HG03460 (cell line): ENCODE results near the gene NOSTRIN.
"Not testable (repeated sequence)": the region's sequence is repeated elsewhere in the genome, so short reads cannot be mapped to it uniquely, and the experiment has no call there.

Source experiments
- ATAC-seq: cut with Tn5 transposase; IDR thresholded peaks from one replicate; pipeline ENCODE4 v1.9.1; 2021; ENCODE audit not compliant: unreplicated experiment

NOSTRIN gene

DNA sequence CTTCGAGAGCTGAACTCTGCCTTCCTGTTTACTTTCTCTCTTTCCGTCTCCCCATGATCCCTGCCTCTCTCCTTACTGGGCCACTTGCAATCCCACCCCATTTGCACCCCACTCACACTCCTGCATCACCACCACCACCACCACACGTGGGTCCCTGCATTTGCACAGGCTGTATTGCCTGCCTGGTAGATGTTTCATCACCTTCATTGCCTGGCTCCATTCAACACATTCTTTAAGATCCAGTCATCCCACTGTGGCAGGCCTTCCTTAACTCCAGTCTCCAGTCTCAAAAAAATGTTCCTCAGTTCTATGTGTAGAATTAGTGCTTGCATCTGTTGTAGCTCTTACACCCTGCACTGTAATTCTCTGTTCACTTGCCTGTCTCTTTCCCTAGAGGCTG lies 13.9 kb downstream of the NOSTRIN start:
- no peak for ATAC-seq

DNA sequence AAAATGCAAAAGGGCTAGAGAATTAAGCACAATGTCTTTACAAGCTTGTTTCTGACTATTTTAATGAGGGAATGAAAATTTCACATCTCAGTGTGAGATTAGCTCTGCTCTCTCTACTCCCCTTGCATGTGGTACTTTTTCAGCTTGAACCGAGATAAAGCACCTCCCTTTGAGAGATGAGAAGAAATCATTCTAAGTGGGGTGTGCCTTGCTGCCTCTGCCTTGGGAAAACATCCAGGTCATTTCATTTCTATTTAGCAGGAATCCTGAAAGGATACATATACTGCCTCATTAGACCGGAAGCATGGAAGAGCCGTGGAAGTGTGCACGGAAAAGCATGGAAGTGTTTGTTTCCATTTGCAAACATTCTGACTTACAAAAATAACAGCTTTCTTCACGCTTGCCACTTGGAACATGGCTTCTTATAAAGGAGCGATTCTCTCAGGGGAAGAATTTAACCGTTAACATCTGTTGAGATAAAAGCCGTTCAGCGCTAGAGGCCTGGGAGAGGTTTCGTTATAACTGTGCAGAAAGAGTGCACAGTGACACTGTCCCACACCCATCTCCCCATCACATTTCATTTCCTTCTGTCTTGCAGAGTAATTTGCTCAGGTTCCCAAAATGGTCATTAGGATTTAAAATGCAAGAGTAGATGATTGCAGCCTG lies 16.7 kb downstream of the NOSTRIN start:
- ATAC-seq, result no peak

DNA sequence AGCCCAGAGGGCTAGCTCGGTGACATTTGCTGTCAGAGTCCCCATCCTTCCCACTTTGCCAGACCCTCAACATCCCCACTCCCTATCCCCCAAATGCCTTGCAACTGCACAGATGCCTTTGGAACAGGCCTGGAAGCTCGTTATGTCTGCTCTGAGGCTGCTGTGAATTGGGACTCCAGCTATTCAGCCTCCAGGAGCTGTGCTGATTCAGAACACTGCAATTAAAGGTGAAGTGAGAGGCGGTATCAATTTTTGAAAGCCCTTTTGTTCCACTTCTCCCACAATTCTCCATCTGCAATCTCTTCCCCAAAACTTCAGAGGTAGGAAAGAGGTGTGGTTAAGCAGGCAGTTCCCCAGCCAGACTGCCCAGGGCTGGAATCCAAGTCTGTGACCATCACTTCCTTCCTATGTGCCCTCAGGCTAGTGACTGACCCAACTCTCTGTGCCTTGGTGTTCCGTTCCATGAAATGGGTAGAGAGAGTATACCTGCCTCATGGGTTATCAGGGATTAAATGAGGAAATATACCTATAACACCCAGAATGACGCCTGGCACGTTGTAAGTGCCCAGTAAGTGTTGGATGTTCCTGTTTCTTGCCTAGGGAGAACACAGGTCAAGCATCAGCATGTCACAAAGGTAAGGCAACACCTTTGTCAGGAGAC lies 17.5 kb downstream of the NOSTRIN start:
- ATAC-seq, result no peak

DNA sequence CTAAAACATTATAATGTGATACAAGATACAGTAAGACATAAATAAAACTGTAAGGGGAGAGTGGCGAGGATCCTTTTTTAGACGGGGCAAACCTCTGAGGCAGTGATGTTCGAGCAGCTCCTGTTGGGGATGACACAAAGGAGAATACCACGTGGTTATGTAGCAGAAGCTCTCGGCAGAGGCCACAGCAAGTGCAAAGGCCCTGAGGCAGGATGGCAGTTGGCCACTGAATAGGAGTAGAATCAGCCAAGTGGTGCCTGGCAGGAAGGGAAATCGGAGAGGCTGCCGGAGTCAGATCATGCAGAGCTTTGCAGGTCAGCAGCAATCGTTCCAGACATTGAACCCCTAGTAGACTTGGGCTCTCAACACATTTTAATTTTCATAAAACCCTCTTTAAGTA lies 19.1 kb downstream of the NOSTRIN start:
- no peak for ATAC-seq

DNA sequence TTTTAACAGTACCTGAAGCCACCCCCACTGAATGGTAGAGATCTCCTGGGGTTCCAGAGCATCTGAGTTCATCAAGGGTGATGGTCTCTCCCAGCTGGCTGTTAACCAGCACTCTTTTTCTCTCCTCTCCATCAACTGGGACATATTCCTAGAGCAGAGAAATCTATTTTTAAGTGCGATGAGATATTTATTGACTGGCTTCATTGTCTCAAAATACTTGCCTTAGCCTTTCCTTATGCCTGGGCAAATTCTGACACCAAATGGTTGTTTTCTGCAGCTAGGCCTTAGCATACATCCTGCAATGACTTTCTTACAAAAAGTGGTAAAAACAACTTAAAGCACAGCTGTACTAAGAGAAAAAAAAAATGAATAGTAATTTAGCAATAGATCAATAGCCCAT lies 19.6 kb downstream of the NOSTRIN start:
- no peak for ATAC-seq

DNA sequence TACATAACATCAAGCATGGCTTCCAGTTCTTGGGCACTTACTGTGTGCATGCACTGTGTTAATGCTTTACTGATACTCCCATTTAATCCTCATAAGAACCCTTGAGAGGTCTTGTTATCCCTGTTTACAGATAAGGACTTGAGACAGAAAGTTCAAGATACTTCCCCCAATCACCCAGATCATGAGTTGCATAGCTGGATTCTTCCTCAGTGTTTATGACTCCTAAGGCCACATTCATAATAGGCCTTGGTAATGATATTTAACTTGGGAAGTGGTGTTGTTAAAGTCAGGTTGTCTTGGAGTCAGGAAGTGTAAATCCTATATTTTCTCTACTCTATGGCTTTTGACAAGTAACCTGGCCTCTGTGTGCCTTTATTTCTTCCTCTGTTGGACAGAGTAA lies 22.7 kb downstream of the NOSTRIN start:
- ATAC-seq, result no peak

DNA sequence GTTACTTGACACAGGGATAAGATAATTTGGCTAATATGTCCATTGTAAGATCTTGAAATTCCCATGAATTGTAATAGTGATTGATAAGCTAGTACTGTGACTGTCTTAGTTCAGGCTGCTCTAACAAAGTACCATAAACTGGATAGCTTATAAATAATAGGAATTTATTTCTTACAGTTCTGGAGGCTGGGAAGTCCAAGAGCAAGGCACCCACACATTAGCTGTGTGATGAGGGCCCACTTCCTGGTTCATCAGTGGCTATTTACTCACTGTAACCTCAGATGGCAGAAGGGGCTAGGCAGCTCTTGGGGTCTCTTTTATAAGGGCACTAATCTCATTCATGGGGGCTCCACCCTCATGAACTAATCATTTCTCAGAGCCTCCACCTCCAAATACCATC lies 28.5 kb downstream of the NOSTRIN start:
- ATAC-seq, result no peak

DNA sequence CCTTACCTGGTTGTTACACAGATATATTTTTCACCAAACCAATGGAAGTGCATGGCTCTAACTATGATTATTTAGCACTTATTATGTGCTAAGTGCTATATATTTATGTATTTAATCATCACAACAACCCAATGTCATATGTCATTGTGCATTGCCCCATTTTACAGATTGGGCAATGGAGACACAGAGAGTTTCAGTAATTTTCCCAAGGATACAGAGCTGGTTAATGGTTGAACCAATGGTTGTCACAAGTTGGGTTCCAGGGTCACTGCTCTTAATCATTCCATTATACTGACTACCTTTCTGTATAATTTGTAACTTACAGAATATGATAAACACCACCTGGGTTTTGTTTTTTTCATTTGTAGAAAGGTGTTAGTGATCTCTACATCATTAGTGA lies 29.2 kb downstream of the NOSTRIN start:
- ATAC-seq, result no peak

DNA sequence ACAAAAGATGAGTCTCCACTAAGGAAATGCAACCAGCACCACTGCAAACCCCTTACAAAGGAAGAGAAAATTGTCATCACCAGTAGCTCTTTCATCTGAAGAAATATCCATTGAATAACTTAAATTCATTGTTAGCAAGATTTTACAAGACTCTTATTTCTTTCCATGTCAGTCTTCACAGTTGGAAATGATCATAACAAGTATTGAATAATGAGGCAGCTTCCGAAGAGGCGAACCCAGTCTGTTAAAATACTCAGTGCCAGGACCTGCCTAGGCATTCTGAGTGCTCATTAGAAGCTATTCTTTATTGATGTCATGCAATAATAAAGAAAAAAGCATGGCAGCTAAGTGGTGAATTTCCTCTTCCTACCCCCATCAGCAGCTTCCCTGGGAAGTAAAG lies 33.5 kb downstream of the NOSTRIN start:
- ATAC-seq, result no peak

DNA sequence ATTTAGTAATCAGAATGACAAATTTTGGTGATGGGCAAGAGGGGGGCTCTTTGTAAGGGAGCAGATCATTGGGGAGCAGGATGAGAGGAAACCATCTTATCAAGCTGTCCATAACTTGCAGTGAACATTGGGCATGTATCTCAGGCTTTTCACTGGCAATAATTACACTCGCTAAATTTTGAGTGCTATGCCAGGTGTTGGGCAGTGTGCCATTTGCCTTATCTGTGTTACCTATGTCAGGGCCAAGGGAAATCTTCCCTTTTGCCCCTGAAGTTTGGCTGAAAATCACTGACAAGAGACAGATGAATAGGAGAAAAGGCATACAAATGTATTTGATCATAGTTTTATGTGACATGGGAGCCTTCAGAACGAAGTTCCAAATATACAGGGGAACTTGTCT lies 39.0 kb downstream of the NOSTRIN start:
- no peak for ATAC-seq

DNA sequence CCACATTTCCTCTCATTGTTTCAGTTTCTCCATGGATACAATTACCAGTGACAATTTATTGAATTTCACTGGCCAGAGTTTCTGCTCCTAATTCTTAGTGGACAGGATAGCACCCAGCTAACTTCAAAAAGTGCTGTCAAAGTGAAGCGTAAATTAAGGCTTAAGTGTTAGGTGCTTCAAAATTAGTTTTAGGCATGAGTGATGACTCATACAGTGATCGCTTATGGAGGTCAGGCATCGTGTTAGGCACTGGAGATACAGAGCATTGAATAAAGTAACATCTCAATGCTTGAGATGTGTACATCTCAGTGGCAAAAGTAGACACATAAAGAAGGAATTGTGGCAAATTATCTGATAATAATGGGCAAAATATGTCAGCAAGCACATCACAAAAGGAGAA lies 40.8 kb downstream of the NOSTRIN start:
- no peak for ATAC-seq

DNA sequence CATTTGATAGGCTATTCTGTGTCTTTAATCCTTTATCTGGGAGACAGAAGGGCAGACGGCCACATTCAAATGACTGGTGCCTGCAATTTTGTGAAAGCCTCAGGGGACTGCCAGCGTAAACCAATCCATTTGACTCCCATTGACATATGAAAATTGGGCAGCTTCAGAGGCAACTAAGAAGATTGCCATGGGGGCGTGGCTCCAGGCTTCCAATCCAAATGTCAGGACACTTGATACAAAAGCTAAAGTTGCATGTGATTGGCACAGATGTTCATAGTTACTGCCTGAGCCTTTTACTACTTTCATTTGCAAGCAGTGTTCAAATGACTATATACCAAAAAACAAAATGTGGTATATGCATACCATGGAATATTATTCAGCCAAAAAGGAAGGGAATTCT lies 45.8 kb downstream of the NOSTRIN start:
- ATAC-seq, result no peak

DNA sequence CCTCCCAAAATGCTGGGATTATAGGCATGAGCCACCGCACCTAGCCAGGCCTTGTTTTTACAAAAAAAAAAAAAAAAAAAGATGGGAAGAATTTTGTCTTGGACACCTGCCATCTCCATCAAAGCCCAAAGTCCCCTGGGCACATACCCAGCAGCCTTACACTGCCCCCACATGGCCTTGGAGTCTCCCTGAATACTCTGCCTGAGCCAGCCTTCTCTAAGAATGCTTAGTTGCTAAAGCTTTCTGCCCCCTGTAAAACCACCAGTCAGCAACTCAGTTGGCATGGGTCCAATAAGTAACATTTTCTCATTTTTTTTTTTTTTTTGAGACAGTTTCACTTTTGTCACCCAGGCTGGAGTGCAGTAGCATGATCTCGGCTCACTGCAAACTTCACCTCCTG lies 47.2 kb downstream of the NOSTRIN start:
- no peak for ATAC-seq

DNA sequence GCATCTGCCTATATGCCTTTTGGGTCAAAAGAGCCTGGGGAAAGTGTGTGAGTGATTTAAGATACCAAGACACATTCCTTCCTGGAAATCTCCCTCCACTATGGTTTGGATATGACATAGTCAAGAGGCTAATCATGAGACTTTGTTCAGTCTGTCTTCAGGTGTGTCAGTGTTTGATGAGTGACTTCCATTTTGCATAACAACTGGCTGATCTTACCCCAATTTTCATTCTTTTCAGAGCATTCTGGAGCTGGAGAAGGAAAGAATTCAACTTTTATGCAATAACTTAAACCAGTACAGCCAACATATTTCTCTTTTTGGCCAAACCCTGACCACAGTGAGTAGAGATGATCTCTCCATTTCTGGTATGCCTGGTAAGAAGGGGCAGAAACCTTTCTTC lies 48.4 kb downstream of the NOSTRIN start:
- ATAC-seq, result no peak

DNA sequence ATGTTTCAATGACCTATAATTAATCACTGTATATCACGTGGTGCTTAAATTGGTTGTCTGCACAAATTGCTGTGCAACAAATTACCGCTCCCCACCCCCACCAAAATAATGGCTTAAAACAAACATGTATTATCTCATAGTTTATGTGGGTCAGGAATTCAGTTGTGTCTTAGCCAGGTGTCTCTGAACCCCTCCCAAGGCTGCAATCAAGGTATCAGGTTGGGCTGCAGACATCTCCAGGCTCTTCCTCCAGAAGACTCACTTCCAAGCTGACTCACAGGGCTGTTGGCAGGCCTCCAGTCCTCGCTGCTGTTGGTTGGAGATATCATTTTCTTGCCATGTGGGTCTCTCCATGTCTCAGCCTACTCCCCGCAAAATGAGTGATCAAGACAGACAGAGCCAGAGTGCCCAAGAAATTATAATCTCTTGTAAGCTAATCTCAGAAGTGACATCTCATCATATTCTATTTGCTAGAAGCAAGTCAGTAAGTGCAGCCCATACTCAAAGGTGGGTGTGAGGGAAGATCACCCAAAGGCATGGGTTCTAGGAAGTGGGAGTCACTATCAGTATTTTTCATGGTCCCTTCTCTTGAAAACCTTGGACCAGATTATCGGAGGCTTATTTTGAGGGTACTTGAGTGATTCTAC lies 49.4 kb downstream of the NOSTRIN start:
- ATAC-seq, result no peak

DNA sequence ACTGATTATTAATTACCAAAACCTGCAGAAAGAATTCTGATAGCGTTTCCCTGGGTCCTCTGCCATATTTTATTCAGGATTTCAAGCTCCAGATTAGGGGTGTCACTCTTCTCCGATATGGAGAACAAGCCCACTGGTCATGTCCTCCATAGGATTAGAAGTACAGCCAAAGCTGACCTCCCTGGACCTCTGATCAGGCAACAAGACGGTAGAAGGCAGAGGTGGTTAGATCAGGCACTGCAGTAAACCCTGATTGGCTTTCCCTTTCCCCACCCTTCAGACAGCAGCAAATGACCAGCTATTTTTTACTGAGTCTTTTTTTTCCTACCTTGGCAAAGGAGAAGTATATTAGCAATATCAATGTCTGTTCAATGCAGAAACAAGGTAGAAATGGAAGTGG lies 50.0 kb downstream of the NOSTRIN start:
- ATAC-seq, result no peak

DNA sequence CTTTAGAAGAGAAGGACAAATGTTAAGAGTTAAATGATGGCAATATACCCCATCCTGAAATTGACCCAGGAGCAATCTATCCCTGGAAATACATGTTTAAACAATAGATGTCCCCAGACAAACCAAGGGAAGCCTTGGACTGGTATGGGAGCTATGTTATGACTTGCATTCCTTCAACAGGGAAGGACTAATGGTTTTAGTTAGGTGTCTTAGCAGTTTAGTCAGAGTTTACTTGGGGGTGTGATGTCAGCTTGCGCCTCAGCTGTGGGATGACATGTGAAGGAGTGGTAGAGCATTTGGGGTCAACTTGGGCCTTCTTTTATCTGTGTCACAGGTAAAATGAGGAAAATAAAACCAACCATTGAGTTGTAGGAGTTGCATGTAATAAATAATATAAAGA lies 51.0 kb downstream of the NOSTRIN start:
- no peak for ATAC-seq

DNA sequence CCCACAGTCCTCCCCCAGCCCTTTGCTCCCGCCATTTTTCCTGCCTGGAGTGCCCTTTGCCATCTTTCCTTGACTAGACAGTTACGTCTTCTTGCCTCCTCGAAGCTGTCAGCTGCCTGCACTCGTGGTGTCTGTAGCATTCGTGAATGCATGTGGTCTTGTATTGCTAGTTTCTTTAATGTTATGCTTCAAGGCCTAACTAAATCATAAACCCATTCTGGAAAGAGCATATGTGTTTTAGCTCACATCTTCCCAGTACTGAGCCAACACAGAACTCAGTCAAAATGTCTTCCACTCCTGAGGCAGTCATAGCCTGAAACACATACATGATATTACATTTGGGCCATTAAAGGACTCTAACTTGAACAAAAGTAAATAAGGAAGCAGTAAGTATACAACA lies 52.2 kb downstream of the NOSTRIN start:
- ATAC-seq, result no peak

DNA sequence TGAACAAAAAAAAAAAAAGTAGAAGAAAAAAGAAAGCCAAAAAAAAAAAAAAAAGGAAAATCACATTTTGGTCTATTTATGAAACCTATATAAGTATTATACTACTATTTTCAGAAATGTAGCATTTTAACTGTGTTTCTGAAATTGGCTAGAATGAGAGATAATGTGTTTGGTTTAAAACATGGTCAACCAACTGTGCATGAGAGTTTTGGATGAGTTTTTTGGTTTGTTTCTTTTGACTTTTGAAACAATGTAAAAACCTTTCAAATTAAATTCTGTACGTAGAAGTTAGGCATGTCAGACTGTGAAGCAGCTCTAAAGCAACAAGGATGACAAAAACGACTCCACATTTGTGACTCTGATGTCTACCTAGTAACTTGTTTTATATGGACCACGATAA lies 53.2 kb downstream of the NOSTRIN start:
- no peak for ATAC-seq

DNA sequence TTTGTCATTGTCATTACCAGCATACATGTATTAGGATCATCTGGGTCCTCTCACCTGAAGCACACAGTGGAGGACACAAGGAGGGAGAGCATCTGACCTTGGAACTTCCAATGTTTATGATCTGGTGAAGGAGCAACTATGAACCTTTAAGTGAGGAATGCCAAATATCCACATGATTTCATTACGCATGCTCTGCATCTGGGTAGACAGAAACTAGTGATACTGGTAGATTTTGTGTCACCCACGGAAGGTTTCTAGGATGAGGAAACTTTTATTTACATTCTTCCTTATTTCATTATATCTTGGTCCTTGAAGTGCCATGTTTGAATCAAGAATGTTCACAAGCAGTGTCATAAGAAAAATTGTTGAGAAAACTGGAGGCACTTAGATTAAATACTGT lies 55.7 kb downstream of the NOSTRIN start:
- no peak for ATAC-seq

DNA sequence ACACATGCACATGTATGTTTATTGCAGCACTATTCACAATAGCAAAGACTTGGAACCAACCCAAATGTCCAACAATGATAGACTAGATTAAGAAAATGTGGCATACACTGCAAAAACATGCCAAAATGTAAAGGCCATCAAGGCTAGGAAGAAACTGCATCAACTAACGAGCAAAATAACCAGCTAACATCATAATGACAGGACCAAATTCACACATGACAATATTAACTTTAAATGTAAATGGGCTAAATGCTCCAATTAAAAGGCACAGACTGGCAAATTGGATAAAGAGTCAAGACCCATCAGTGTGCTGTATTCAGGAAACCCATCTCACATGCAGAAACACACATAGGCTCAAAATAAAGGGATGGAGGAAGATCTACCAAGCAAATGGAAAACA lies 64.7 kb downstream of the NOSTRIN start:
- ATAC-seq, result not testable (repeated sequence)

DNA sequence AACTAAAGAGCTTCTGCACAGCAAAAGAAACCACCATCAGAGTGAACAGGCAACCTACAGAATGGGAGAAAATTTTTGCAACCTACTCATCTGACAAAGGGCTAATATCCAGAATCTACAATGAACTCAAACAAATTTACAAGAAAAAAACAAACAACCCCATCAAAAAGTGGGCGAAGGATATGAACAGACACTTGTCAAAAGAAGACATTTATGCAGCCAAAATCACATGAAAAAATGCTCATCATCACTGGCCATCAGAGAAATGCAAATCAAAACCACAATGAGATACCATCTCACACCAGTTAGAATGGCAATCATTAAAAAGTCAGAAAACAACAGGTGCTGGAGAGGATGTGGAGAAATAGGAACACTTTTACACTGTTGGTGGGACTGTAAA lies 67.9 kb downstream of the NOSTRIN start:
- not testable (repeated sequence) for ATAC-seq

DNA sequence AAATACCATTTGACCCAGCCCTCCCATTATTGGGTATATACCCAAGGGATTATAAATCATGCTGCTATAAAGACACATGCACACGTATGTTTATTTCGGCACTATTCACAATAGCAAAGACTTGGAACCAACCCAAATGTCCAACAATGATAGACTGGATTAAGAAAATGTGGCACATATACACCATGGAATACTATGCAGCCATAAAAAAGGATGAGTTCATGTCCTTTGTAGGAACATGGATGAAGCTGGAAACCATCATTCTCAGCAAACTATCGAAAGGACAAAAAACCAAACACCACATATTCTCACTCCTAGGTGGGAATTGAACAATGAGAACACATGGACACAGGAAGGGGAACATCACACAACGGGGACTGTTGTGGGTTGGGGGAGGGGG lies 68.4 kb downstream of the NOSTRIN start:
- not testable (repeated sequence) for ATAC-seq
